Hepatocyte (in vitro differentiated cells): ENCODE results near the gene ZPLD1. TPM values are rescaled to one million over a fixed set of nuclear protein-coding genes. Genes with fewer than 3 reads are reported as not detected.

Source experiments
- DNase-seq: peaks from one replicate; pipeline ENCODE4 v3.0.0-alpha.2; 2016; ENCODE audit warnings: low spot score
- H2AFZ ChIP-seq: fragments of 200-600 bp; sonication (generic); 2 replicates; pipeline ENCODE4 v1.6.0; 2016; ENCODE audit warnings: antibody characterized with exemption, mild to moderate bottlenecking
- H3K27ac ChIP-seq: fragments of 200-600 bp; sonication (generic); 2 replicates; pipeline ENCODE4 v1.5.1; 2016; ENCODE audit warnings: mild to moderate bottlenecking
- H3K27me3 ChIP-seq: fragments of 200-600 bp; sonication (generic); 2 replicates; pipeline ENCODE4 v1.6.1; 2016
- H3K36me3 ChIP-seq: fragments of 200-600 bp; sonication (generic); replicated peaks from 2 replicates; pipeline ENCODE4 v1.5.1; 2016; ENCODE audit warnings: low read depth; ENCODE audit not compliant: insufficient read depth
- H3K4me1 ChIP-seq: fragments of 200-600 bp; sonication (generic); 2 replicates; pipeline ENCODE4 v1.5.1; 2016; ENCODE audit warnings: mild to moderate bottlenecking, moderate library complexity; ENCODE audit not compliant: insufficient read depth
- H3K4me2 ChIP-seq: fragments of 200-600 bp; sonication (generic); 2 replicates; pipeline ENCODE4 v1.6.0; 2016
- H3K4me3 ChIP-seq: fragments of 200-600 bp; sonication (generic); 2 replicates; pipeline ENCODE4 v1.5.1; 2016; ENCODE audit warnings: mild to moderate bottlenecking
- H3K79me2 ChIP-seq: fragments of 200-600 bp; sonication (generic); 2 replicates; pipeline ENCODE4 v1.6.0; 2017; ENCODE audit warnings: mild to moderate bottlenecking
- H3K9me2 ChIP-seq: fragments of 200-600 bp; sonication (generic); replicated peaks from 2 replicates; pipeline ENCODE4 v1.6.0; 2017; ENCODE audit warnings: mild to moderate bottlenecking; ENCODE audit not compliant: insufficient read depth
- H3K9me3 ChIP-seq: fragments of 200-600 bp; sonication (generic); 2 replicates; pipeline ENCODE4 v1.5.1; 2016; ENCODE audit warnings: low read depth, mild to moderate bottlenecking
- H4K20me1 ChIP-seq: fragments of 200-600 bp; sonication (generic); 2 replicates; pipeline ENCODE4 v1.6.0; 2016; ENCODE audit warnings: mild to moderate bottlenecking; ENCODE audit not compliant: insufficient read depth, poor library complexity, severe bottlenecking
- EZH2 ChIP-seq: fragments of 200-600 bp; sonication (generic); IDR thresholded peaks from 2 replicates; pipeline ENCODE4 v1.6.1; 2016; ENCODE audit warnings: antibody characterized with exemption, mild to moderate bottlenecking, borderline replicate concordance
- EZH2phosphoT487 ChIP-seq: fragments of 200-600 bp; sonication (generic); IDR thresholded peaks from one replicate; pipeline ENCODE4 v1.6.1; 2018; ENCODE audit warnings: antibody characterized with exemption, mild to moderate bottlenecking, low read depth, moderate library complexity; ENCODE audit not compliant: unreplicated experiment, severe bottlenecking
- WGBS: methylation state at CpG from one replicate; pipeline ENCODE4 v1.1.6; 2016; ENCODE audit warnings: low lambda C conversion rate; ENCODE audit errors: missing lambda C conversion rate; 5-methylcytosine and 5-hydroxymethylcytosine counted together
- polyA plus RNA-seq: library from polyadenylated mRNA; unstranded; fragments of >200 nt; fragmentation: Nextera tagmentation; extraction: Ambion mirVana; gene quantifications from 2 replicates; pipeline ENCODE4 v1.2.1, GENCODE V29; 2016
- total RNA-seq: library from RNA; depleted of rRNA; stranded (reverse); fragments of >200 nt; gene quantifications from 2 replicates; pipeline ENCODE4 v1.2.3, GENCODE V29; 2014
- TF ChIP-seq, protein P1 (sequence below): fragments of 200-600 bp; sonication (generic); IDR thresholded peaks from 2 replicates; pipeline ENCODE4 v1.5.1; 2016; ENCODE audit warnings: antibody characterized with exemption, mild to moderate bottlenecking; ENCODE audit not compliant: poor library complexity

ZPLD1 gene
- total and polyA plus RNA-seq, 2 experiments from 2014 or later = 0.30 to 0.40 TPM

DNA sequence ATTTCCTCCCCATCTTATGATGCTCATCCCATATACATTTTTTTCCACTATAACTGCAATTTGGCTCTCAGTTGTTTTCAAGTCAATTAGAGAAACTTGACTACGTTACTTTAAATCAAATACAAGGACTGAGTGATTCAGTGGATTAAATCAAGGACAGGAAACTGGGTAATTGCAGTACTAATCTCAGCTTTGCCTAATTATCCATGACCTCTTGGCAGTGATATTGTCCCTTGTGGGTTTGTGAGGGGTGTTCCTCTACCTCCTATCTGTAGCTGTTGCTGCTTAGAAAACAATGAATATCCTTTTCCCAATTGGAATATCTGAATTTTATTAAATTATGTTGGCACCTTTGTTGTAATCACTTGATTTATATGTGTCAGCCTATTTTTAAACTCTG lies 79.4 kb downstream of the ZPLD1 start:
- no peak overlapping the region for H3K27ac ChIP-seq
- H3K4me1 ChIP-seq = no peaks in the 10 kb centered on the region
- no peaks in the 10 kb centered on the region for H3K79me2 ChIP-seq
- no peaks in the 10 kb centered on the region for H3K9me2 ChIP-seq
- H3K9me3 ChIP-seq = no peaks in the 10 kb centered on the region
- TF ChIP-seq, protein P1, sequence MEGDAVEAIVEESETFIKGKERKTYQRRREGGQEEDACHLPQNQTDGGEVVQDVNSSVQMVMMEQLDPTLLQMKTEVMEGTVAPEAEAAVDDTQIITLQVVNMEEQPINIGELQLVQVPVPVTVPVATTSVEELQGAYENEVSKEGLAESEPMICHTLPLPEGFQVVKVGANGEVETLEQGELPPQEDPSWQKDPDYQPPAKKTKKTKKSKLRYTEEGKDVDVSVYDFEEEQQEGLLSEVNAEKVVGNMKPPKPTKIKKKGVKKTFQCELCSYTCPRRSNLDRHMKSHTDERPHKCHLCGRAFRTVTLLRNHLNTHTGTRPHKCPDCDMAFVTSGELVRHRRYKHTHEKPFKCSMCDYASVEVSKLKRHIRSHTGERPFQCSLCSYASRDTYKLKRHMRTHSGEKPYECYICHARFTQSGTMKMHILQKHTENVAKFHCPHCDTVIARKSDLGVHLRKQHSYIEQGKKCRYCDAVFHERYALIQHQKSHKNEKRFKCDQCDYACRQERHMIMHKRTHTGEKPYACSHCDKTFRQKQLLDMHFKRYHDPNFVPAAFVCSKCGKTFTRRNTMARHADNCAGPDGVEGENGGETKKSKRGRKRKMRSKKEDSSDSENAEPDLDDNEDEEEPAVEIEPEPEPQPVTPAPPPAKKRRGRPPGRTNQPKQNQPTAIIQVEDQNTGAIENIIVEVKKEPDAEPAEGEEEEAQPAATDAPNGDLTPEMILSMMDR = no peak
- TF ChIP-seq EZH2 (no peak), EZH2phosphoT487 (no peak)
- H3K4me2 ChIP-seq = no peak overlapping the region
- no peak overlapping the region for H2AFZ ChIP-seq
- DNase-seq = no peak
- H3K36me3 ChIP-seq = no peaks in the 10 kb centered on the region
- no peaks in the 10 kb centered on the region for H4K20me1 ChIP-seq
- H3K27me3 ChIP-seq = no peaks in the 10 kb centered on the region
- H3K4me3 ChIP-seq = no peak overlapping the region
- WGBS = 59% methylated on average over 1 of the region's 1 CpG

GRCh38 chr3:102521246-102521645 lies 86.4 kb downstream of the ZPLD1 start:
- no peaks in the 10 kb centered on the region for H3K9me2 ChIP-seq
- H3K4me1 ChIP-seq = no peaks in the 10 kb centered on the region
- H3K27ac ChIP-seq = no peak overlapping the region
- WGBS = 61% methylated on average over 4 of the region's 4 CpGs
- no peaks in the 10 kb centered on the region for H3K27me3 ChIP-seq
- H3K9me3 ChIP-seq = no peaks in the 10 kb centered on the region
- H3K79me2 ChIP-seq = no peaks in the 10 kb centered on the region
- TF ChIP-seq EZH2 = no peak
- TF ChIP-seq, protein P1 = no peak
- no peak for TF ChIP-seq EZH2phosphoT487
- no peaks in the 10 kb centered on the region for H4K20me1 ChIP-seq
- H3K4me2 ChIP-seq = peak overlapping the region; percentile 45
- H2AFZ ChIP-seq = no peak overlapping the region
- H3K4me3 ChIP-seq = no peak overlapping the region
- no peak for DNase-seq
- no peaks in the 10 kb centered on the region for H3K36me3 ChIP-seq

DNA sequence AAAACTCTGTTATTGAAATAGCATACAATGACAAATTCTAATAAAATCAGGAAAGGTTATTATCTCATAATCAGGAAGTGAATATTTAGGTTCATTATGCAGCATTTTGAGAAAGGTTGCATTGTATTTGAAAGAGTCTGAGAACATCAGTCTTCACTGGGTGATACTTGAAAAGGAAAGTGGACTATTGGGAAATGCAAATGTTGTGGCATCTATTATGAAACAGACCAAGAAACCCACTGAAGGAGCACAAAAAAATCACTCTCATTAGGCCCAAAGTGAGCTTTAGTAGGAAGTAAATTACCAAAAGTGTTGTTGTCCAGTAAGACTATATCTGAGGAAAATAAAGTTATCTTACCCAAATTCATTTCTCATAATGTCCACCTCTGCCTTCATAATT lies 90.8 kb downstream of the ZPLD1 start:
- no peaks in the 10 kb centered on the region for H4K20me1 ChIP-seq
- no peak overlapping the region for H3K4me3 ChIP-seq
- H3K79me2 ChIP-seq = no peaks in the 10 kb centered on the region
- H2AFZ ChIP-seq = no peak overlapping the region
- H3K4me1 ChIP-seq = no peaks in the 10 kb centered on the region
- no peak for DNase-seq
- no peak for TF ChIP-seq EZH2
- TF ChIP-seq EZH2phosphoT487 = no peak
- TF ChIP-seq, protein P1 = no peak
- no peaks in the 10 kb centered on the region for H3K9me2 ChIP-seq
- H3K27me3 ChIP-seq = no peaks in the 10 kb centered on the region
- H3K27ac ChIP-seq = no peak overlapping the region
- no peaks in the 10 kb centered on the region for H3K9me3 ChIP-seq
- no peak overlapping the region for H3K4me2 ChIP-seq
- no peaks in the 10 kb centered on the region for H3K36me3 ChIP-seq

DNA sequence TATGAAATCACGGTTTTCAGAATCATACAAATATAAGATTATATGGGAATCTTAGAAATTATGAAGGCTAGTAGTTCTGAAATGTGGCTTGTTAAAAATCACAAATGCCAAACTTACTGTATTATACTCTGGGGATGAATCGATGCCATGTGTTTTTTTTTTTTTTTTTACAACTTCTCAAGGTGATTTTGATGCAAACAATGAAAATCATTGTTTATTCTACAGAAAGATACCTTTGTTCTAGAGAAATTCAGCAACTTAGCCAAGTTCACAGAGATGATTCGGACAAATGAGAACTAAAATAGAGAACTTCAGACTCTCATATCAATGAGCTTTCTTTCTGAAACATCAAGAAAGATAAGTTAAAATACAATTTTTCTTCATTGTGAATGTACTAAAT lies 92.0 kb downstream of the ZPLD1 start:
- no peak overlapping the region for H3K4me3 ChIP-seq
- 91% methylated on average over 3 of the region's 3 CpGs for WGBS
- H4K20me1 ChIP-seq = no peaks in the 10 kb centered on the region
- H3K27ac ChIP-seq = no peak overlapping the region
- H3K79me2 ChIP-seq = no peaks in the 10 kb centered on the region
- H3K9me2 ChIP-seq = no peaks in the 10 kb centered on the region
- H3K4me1 ChIP-seq = no peaks in the 10 kb centered on the region
- no peak overlapping the region for H3K4me2 ChIP-seq
- H2AFZ ChIP-seq = no peak overlapping the region
- TF ChIP-seq EZH2phosphoT487 (no peak), EZH2 (no peak)
- TF ChIP-seq, protein P1 = no peak
- H3K27me3 ChIP-seq = no peaks in the 10 kb centered on the region
- no peak for DNase-seq
- no peaks in the 10 kb centered on the region for H3K9me3 ChIP-seq
- H3K36me3 ChIP-seq = no peaks in the 10 kb centered on the region
